ENCODE data around the gene ZBTB11. TPM values are rescaled to one million over a fixed set of nuclear protein-coding genes. Genes with fewer than 3 reads are reported as not detected.
"Not testable (repeated sequence)": the region's sequence is repeated elsewhere in the genome, so short reads cannot be mapped to it uniquely, and the experiment has no call there.

ZBTB11 gene
- total RNA-seq, 1 donor from 2014 or later, result 22.8 TPM

DNA sequence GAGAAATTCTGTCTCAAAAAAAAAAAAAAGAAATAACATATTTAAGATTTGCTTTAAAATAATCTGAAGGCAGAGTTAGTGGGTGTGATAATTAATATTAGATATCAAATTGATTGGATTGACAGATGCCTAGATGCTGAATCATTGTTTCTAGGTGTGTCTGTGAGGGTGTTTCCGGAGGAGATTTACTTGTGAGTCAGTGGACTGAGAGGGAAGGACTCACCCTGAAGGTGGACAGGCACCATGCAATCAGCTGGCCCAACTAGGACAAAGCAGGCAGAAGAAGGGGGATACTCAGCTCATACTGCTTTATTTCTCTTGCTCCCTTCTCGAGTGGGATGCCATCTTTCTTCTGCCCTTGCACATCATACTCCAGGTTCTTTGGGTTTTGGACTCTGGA is 26.2 kb upstream of the ZBTB11 start:
- DNase-seq, result no peak

GRCh38 chr3:101702726-101703125 is 25.8 kb upstream of the ZBTB11 start:
- Histone ChIP-seq H3K9me3 (no peaks in the 10 kb centered on the region), H3K4me3 (no peak overlapping the region), H3K36me3 (no peaks in the 10 kb centered on the region), H3K4me1 (no peaks in the 10 kb centered on the region), H3K27me3 (no peaks in the 10 kb centered on the region), H3K27ac (peak overlapping the region; percentile 39)
- TF ChIP-seq, protein P1, sequence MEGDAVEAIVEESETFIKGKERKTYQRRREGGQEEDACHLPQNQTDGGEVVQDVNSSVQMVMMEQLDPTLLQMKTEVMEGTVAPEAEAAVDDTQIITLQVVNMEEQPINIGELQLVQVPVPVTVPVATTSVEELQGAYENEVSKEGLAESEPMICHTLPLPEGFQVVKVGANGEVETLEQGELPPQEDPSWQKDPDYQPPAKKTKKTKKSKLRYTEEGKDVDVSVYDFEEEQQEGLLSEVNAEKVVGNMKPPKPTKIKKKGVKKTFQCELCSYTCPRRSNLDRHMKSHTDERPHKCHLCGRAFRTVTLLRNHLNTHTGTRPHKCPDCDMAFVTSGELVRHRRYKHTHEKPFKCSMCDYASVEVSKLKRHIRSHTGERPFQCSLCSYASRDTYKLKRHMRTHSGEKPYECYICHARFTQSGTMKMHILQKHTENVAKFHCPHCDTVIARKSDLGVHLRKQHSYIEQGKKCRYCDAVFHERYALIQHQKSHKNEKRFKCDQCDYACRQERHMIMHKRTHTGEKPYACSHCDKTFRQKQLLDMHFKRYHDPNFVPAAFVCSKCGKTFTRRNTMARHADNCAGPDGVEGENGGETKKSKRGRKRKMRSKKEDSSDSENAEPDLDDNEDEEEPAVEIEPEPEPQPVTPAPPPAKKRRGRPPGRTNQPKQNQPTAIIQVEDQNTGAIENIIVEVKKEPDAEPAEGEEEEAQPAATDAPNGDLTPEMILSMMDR (IDR thresholded peaks at IDR 0.05), result no peak
- intact Hi-C loops (cut with DNase I), result no loop called here
- DNase-seq, result no peak
- ATAC-seq, result no peak

More for the DNA sequence above, 26.2 kb upstream of the ZBTB11 start:
- TF ChIP-seq, protein P1 (IDR thresholded peaks at IDR 0.05), result no peak
- Histone ChIP-seq H3K27me3 (no peaks in the 10 kb centered on the region), H3K27ac (peak overlapping the region; percentile 39), H3K36me3 (no peaks in the 10 kb centered on the region), H3K4me3 (no peak overlapping the region), H3K4me1 (no peaks in the 10 kb centered on the region), H3K9me3 (no peaks in the 10 kb centered on the region)
- intact Hi-C loops (cut with DNase I), result no loop called here
- peak; percentile 53 for ATAC-seq

GRCh38 chr3:101701696-101702634 is 25.0 kb upstream of the ZBTB11 start:
- Histone ChIP-seq H3K4me1 (no peaks in the 10 kb centered on the region), H3K27ac (no peak overlapping the region), H3K9me3 (no peaks in the 10 kb centered on the region), H3K4me3 (no peak overlapping the region), H3K36me3 (no peaks in the 10 kb centered on the region), H3K27me3 (no peaks in the 10 kb centered on the region)
- no peak for ATAC-seq
- TF ChIP-seq, protein P1 (IDR thresholded peaks at IDR 0.05), result no peak
- DNase-seq, result no peak
- intact Hi-C loops (cut with DNase I), result no loop called here

DNA sequence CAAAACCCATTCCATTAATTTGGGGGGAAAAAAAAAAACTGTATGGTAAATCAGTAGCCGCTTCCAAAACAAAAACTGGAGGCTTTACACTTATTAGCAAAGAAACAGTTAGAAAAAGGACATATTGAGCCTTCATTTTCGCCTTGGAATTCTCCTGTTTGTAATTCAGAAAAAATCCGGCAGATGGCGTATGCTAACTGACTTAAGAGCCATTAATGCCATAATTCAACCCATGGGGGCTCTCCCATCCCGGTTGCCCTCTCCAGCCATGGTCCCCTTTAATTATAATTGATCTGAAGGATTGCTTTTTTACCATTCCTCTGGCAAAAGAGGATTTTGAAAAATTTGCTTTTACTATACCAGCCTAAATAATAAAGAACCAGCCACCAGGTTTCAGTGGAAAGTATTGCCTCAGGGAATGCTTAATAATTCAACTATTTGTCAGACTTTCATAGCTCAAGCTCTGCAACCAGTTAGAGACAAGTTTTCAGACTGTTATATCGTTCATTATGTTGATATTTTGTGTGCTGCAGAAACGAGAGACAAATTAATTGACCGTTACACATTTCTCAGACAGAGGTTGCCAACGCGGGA is 18.9 kb upstream of the ZBTB11 start:
- Histone ChIP-seq H3K27me3 (no peaks in the 10 kb centered on the region), H3K36me3 (no peaks in the 10 kb centered on the region), H3K27ac (no peak overlapping the region), H3K4me3 (no peak overlapping the region), H3K4me1 (peaks cover 6% of the 10 kb centered on the region), H3K9me3 (no peaks in the 10 kb centered on the region)
- no peak for DNase-seq
- TF ChIP-seq, protein P1 (IDR thresholded peaks at IDR 0.05), result peak; percentile 79
- intact Hi-C loops (cut with DNase I), result no loop called here
- ATAC-seq, result peak; percentile 49

DNA sequence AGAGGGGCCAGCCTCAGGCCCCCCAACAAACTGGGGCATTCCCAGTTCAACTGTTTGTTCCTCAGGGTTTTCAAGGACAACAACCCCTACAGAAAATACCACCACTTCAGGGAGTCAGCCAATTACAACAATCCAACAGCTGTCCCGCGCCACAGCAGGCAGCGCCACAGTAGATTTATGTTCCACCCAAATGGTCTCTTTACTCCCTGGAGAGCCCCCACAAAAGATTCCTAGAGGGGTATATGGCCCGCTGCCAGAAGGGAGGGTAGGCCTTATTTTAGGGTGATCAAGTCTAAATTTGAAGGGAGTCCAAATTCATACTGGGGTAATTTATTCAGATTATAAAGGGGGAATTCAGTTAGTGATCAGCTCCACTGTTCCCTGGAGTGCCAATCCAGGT is 17.9 kb upstream of the ZBTB11 start:
- H3K27me3 ChIP-seq; H3K4me1 ChIP-seq; ATAC-seq; H3K36me3 ChIP-seq; H3K9me3 ChIP-seq; intact Hi-C loops (cut with DNase I); DNase-seq; H3K27ac ChIP-seq; H3K4me3 ChIP-seq: not testable (repeated sequence)

DNA sequence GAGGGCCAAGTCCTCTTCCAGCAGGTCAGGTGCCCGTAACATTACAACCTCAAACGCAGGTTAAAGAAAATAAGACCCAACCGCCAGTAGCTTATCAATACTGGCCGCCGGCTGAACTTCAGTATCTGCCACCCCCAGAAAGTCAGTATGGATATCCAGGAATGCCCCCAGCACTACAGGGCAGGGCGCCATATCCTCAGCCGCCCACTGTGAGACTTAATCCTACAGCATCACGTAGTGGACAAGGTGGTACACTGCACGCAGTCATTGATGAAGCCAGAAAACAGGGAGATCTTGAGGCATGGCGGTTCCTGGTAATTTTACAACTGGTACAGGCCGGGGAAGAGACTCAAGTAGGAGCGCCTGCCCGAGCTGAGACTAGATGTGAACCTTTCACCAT is 16.6 kb upstream of the ZBTB11 start:
- H3K9me3 ChIP-seq; intact Hi-C loops (cut with DNase I); H3K27me3 ChIP-seq; H3K36me3 ChIP-seq: not testable (repeated sequence)
- peak overlapping the region; percentile 63 for H3K27ac ChIP-seq
- H3K4me3 ChIP-seq, result peak overlapping the region; percentile 30
- ATAC-seq (peak; percentile 95), DNase-seq (peak; percentile 71)
- H3K4me1 ChIP-seq, result peaks cover 11% of the 10 kb centered on the region
- TF ChIP-seq, protein P1 (IDR thresholded peaks at IDR 0.05), result peak; percentile 55

- Histone ChIP-seq H3K27ac (peak overlapping the region; percentile 79), H3K4me1 (peaks cover 11% of the 10 kb centered on the region), H3K4me3 (peak overlapping the region; percentile 21)
- H3K9me3 ChIP-seq; H3K27me3 ChIP-seq; H3K36me3 ChIP-seq; DNase-seq; intact Hi-C loops (cut with DNase I); ATAC-seq: not testable (repeated sequence)
Observed at GRCh38 chr3:101691685-101692671, 15.0 kb upstream of the ZBTB11 start.

All from upper lobe of right lung (tissue), 1 donor.